ENCODE results near the gene KRTAP10-10. TPM values are rescaled to one million over a fixed set of nuclear protein-coding genes. Genes with fewer than 3 reads are reported as not detected.
"Not testable (repeated sequence)": the region's sequence is repeated elsewhere in the genome, so short reads cannot be mapped to it uniquely, and the experiment has no call there.

KRTAP10-10 gene
- total RNA-seq, 1 experiment from 2014 or later, result not detected

GRCh38 chr21:44650265-44650972 is 13.3 kb downstream of the KRTAP10-10 start:
- DNase-seq (ENCODE audit: low spot score), result no peak

- no peak for DNase-seq (ENCODE audit: low spot score)
Measured at GRCh38 chr21:44650973-44651675, 14.0 kb downstream of the KRTAP10-10 start.

DNA sequence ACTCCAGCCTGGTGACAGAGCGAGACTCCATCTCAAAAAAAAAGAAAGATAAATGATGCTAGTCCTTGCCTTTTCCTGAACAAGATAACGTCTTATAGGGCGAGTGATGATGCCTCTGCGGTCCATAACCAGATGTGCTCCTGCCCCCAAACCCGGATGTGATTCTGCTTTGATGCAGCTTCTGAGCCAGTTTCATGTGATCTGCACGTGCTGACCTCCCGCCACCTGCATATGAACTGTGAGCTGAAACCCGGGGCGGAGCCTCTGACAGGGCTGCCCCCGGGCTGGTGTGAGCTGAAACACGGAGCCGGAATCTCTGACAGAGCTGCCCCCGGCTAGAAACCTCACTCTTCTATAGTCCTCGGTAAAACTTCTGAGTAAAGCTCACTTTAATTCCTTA is 16.0 kb downstream of the KRTAP10-10 start:
- DNase-seq (ENCODE audit: low spot score), result no peak

DNA sequence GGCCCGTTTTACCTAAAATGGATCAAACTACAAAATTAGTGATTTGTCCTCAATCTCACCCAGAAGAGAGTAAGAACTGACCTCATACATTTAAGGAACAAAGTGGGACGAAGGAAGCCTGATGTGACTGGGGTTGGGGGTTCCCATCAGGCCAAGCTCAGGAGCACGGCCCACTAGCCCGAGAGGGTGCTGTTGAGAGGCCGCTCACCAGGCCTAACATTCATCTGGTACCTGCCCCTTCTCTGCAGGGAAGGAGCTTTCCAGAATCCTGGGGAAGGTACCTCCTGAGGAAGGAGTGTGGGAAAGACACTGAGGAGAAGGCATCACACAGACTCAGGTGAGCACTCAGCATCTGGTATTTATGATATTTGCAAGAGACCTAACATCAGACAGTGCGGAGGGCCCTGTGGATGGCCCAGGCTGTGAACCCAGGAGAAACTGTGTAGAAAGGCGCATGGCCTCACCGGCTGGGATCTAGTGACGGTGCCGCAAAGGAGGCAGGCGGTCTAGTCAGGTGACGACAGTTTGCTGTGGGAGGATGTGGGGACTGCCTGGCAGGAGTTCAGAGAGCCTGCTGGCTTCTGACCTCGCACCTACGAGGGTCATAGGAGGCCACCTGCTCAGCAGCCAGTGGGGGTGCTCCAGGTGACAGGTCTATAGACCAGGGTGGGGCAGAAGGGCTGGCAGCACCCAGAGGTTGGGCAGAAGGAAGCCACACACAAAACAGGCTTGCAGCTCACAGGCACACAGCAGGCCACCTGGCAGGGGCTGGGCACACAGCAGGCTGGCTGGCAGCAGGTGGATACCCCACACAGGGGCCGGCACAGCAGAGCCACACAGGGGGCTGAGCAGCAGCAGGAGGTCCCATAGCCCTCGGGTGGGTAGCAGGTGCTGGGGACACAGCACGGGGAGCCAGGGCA is 16.8 kb downstream of the KRTAP10-10 start:
- DNase-seq (ENCODE audit: low spot score), result no peak

GRCh38 chr21:44654576-44655175 is 17.5 kb downstream of the KRTAP10-10 start, which contains the start of gene KRTAP12-4:
Gene KRTAP12-4 (minus strand): TSS chr21:44654659. CDS start chr21:44654614, 45 bp downstream.
- no peak for DNase-seq (ENCODE audit: low spot score)

DNA sequence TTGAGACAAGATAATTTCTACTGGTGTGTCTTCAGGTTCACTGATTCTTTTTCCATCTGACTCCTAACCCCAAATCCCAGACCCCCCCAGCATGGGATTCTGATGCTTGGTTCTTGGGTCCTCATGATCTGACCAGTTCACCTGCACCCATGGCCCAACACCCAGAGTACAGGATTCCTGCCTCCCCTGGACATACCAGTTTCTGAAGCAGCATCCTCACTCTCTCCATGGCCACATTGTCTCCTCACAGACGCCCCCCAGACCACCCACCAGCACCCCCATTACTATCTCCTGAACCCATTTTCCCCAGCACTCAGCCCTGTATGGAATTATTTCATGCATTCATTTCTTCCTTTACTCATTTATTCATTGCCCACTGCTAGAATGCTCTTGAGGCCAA is 19.7 kb downstream of the KRTAP10-10 start:
- no peak for DNase-seq (ENCODE audit: low spot score)

- no peak for DNase-seq (ENCODE audit: low spot score)
Measured at GRCh38 chr21:44657635-44658540, 20.7 kb downstream of the KRTAP10-10 start, which contains the start of gene KRTAP12-3. Gene KRTAP12-3 (plus strand): TSS chr21:44657932. CDS start chr21:44657980, 48 bp downstream.

GRCh38 chr21:44658541-44658910 is 21.4 kb downstream of the KRTAP10-10 start:
- DNase-seq (ENCODE audit: low spot score), result no peak

DNA sequence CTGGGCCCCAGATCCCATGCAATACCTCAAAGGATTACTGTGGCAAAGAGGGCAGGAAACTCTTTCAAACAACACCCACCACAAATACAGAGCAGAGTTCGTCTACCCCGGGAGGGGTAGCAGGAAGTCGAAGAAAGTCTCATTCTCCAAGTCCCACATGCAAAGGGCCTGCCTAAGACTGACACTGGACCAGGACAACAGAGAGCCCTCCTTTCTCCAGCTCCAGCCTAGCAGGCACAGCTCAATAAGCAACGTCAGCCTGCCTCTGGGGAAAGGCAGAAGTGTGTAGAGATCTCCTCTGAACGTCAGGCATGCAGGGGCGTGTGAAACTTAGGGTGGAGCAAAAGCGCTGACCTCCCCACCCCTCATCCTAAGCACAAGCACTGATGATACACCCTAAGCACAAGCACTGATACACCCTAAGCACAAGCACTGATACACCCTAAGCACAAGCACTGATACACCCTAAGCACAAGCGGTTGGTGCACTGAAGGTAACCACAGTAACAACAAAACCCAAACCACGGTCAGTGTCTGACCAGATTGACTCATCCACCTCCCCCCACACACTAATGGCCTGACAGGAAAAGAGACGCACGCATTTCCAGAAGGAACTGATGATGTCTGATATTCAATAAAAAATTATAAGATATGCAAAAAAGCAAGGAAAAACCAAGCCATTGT is 21.9 kb downstream of the KRTAP10-10 start:
- DNase-seq (ENCODE audit: low spot score), result no peak

DNA sequence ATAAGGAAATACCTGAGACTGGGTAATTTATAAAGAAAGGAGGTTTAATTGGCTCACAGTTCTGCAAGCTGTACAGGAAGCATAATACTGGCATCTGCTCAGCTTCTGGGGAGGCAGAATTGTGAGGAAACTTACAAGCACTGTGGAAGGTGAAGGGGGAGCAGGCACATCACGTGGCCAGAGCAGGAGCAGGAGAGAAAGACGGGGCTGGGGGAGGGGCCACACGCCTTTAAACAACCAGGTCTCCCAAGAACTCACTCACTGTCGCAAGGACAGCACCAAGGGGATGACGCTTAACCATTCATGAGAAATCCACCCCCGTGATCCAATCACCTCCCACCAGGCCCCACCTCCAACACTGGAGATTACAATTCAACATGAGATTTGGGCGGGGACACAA is 24.4 kb downstream of the KRTAP10-10 start:
- DNase-seq (ENCODE audit: low spot score), result not testable (repeated sequence)

DNA sequence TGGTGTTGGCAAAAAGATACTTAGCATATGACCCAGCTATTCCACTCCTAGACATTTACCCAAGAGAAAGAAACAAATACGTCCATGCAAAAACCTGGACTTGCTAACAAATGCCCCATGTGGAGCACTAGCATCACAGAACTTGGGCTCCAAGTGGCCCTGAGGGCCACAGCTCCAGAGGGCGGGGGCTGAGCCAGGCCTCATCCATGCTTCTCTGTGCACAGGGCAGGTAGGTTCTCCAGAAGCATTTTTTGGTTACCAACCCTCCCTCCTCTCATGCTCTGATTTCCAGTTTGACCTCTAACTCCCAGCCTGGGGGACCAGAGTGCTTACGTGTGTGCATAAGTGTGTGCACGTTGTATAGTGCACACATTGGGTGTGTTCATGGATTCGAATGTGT is 27.5 kb downstream of the KRTAP10-10 start:
- no peak for DNase-seq (ENCODE audit: low spot score)

DNA sequence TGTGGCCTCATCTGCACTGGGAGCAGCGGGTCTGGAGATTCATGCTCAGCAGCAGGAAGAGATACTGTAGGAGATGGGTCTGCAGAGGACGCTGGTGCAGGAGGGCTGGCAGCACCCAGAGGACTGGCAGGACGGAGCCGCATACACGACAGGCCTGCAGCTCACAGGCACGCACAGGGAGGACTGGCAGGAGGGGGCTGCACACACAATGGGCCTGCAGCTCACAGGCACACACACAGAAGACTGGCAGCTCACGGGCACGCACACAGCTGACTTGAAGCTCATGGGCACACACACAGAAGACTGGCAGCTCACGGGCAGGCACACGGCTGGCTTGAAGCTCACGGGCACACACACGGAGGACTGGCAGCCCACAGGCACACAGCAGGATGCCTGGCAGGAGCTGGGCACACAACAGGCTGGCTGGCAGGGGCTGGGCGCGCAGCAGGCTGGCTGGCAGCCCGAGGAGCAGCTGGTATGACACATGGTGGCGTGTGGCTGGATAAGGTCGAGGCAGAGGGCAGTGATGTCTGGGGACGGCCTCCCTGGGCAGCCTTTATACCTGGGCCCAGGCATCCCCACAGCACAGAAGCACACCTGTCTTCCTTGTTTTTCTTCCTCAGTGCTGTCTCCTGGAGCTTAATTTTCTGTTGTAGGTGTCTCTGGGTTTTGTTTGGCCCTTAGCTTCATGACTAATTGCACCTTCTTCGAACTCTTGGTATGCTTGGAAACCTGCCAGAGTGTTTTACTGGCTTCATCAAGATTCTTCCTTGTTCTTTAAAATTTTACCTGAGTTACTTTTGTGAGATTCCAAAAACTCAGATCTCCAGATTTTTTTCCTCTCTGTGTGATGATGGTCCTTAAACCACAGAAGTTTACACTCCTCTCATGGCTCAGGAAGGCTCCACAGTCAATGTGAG is 29.5 kb downstream of the KRTAP10-10 start, which contains the start of gene KRTAP12-2:
TSS of gene KRTAP12-2 (minus strand) at position 527 of the 920 bp plus-strand sequence. CDS start at position 486, 41 bp downstream.
- no peak for DNase-seq (ENCODE audit: low spot score)

- DNase-seq (ENCODE audit: low spot score), result no peak
Measured at GRCh38 chr21:44667612-44668011, 30.5 kb downstream of the KRTAP10-10 start.

- DNase-seq (ENCODE audit: low spot score), result no peak
Measured at GRCh38 chr21:44670642-44671432, 33.7 kb downstream of the KRTAP10-10 start.

GRCh38 chr21:44671911-44672310 is 34.8 kb downstream of the KRTAP10-10 start:
- no peak for DNase-seq (ENCODE audit: low spot score)

- no peak for DNase-seq (ENCODE audit: low spot score)
Measured at GRCh38 chr21:44677881-44678280, 40.7 kb downstream of the KRTAP10-10 start.

GRCh38 chr21:44681152-44681551 is 44.0 kb downstream of the KRTAP10-10 start:
- no peak for DNase-seq (ENCODE audit: low spot score)
